ENCODE measurements around the gene KLHDC4. TPM values are rescaled to one million over a fixed set of nuclear protein-coding genes. Genes with fewer than 3 reads are reported as not detected.

Gene KLHDC4
- total RNA-seq, 1 donor from 2014 or later: 11.7 TPM

DNA sequence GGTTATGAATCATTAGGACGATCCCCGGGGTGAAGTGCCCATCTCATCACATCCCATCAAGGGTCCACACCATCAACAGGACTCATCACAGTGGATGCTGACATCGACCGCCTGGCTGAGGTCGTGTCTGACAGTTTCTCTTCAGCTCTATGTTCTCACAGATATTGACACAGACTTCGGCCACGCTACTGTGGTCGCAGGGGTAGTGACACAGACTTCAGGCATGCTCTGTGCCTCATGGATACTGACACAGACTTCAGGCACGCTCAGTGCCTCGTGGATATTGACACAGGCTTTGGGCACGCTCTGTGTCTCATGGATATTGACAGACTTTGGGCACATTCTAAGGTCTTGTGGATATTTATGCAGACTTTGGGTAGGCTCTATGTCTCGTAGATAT is 50.1 kb downstream of the KLHDC4 start:
- H3K27ac ChIP-seq (replicated peaks): no peak overlapping the region
- no peak overlapping the region for H3K4me3 ChIP-seq
- no peaks in the 10 kb centered on the region for H3K27me3 ChIP-seq (ENCODE audit: low read depth)
- peaks cover 50% of the 10 kb centered on the region for H3K36me3 ChIP-seq
- intact Hi-C loops (cut with micrococcal nuclease): no loop called here
- H3K9me3 ChIP-seq (replicated peaks): no peaks in the 10 kb centered on the region
- no peak for TF ChIP-seq CTCF (IDR thresholded peaks at IDR 0.05; ENCODE audit: borderline replicate concordance)
- DNase-seq: no peak
- no peaks in the 10 kb centered on the region for H3K4me1 ChIP-seq

DNA sequence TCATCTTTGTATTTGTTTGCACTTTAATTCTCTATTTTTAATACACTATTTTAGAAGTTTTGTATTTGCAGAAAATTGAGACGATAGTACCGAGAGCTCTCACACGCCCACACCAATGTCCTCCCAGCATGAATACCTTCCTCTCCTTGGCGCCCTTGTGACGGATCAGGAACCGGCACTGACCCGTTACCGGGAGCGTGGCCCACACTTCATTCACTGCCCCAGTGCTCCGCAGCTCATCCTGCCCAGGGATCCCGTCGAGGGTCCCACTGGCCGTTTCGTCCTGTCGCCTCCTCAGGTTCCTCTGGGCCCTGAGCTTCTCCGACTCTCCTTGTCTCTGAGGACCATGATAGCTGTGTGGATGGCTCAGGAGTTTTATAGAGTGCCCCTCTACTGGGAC is 50.6 kb downstream of the KLHDC4 start:
- Histone ChIP-seq H3K9me3 (replicated peaks) (no peaks in the 10 kb centered on the region), H3K27me3 (ENCODE audit: low read depth) (no peaks in the 10 kb centered on the region), H3K36me3 (peaks cover 53% of the 10 kb centered on the region), H3K27ac (replicated peaks) (no peak overlapping the region), H3K4me3 (no peak overlapping the region), H3K4me1 (no peaks in the 10 kb centered on the region)
- intact Hi-C loops (cut with micrococcal nuclease): no loop called here
- TF ChIP-seq CTCF (IDR thresholded peaks at IDR 0.05; ENCODE audit: borderline replicate concordance): no peak
- no peak for DNase-seq

DNA sequence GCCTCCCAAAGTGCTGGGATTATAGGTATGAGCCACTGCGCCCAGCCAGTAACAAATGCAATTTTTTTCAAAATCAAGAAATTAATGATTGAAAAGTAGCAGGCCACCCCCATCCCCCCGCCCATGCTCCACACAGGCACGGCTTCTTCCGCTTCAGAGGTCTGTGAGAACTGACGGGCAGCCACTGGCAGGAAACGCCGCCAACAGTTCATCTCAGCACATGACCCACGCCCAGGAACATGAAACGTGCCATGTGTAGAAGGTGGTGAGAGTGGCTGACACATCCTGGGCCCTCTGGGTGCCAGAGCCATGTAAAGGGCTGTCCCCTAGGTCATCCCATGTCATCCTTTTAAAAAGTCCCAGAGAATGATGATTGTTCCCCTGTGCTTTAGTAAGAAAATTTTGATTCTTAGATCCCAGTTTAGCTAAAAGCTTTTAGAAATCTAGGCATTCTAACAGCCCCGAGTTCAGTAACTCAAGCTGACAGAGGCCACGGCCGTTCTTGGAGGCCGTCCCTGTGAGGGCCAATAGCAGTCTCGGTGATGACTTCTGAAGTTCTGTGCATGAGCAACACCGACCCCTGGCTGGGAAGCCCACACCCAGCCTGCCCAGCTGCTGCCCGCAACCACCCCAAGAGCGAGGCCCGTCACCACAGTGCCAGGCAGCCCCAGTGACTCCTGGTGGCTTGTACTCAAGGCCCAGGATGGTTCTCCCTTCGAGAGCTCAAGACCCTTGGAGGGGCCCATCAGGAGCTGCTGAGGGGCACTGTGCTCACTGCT is 52.1 kb downstream of the KLHDC4 start:
- TF ChIP-seq CTCF (IDR thresholded peaks at IDR 0.05; ENCODE audit: borderline replicate concordance): no peak
- no peaks in the 10 kb centered on the region for H3K27me3 ChIP-seq (ENCODE audit: low read depth)
- H3K9me3 ChIP-seq (replicated peaks): no peaks in the 10 kb centered on the region
- intact Hi-C loops (cut with micrococcal nuclease): no loop called here
- H3K27ac ChIP-seq (replicated peaks): no peak overlapping the region
- H3K36me3 ChIP-seq: peaks cover 63% of the 10 kb centered on the region
- H3K4me1 ChIP-seq: no peaks in the 10 kb centered on the region
- no peak for DNase-seq
- H3K4me3 ChIP-seq: no peak overlapping the region

GRCh38 chr16:87712184-87712762 is 53.5 kb downstream of the KLHDC4 start:
- Histone ChIP-seq H3K4me1 (no peaks in the 10 kb centered on the region), H3K36me3 (peaks cover 77% of the 10 kb centered on the region), H3K27me3 (ENCODE audit: low read depth) (no peaks in the 10 kb centered on the region), H3K9me3 (replicated peaks) (no peaks in the 10 kb centered on the region), H3K4me3 (no peak overlapping the region), H3K27ac (replicated peaks) (no peak overlapping the region)
- intact Hi-C loops (cut with micrococcal nuclease): no loop called here
- DNase-seq: no peak
- no peak for TF ChIP-seq CTCF (IDR thresholded peaks at IDR 0.05; ENCODE audit: borderline replicate concordance)

- intact Hi-C loops (cut with micrococcal nuclease): no loop called here
- Histone ChIP-seq H3K27me3 (ENCODE audit: low read depth) (no peaks in the 10 kb centered on the region), H3K9me3 (replicated peaks) (no peaks in the 10 kb centered on the region), H3K4me3 (no peak overlapping the region), H3K27ac (replicated peaks) (no peak overlapping the region), H3K36me3 (peaks cover 70% of the 10 kb centered on the region), H3K4me1 (no peaks in the 10 kb centered on the region)
- DNase-seq: no peak
- TF ChIP-seq CTCF (IDR thresholded peaks at IDR 0.05; ENCODE audit: borderline replicate concordance): no peak
Observed at GRCh38 chr16:87710887-87711286, 54.9 kb downstream of the KLHDC4 start.

Data from left ventricle myocardium inferior (tissue), 1 donor.